ENCODE measurements around the gene PLEKHA5. TPM values are rescaled to one million over a fixed set of nuclear protein-coding genes. Genes with fewer than 3 reads are reported as not detected.

Gene PLEKHA5
- total RNA-seq, 1 donor from 2014 or later: 68.6 TPM

DNA sequence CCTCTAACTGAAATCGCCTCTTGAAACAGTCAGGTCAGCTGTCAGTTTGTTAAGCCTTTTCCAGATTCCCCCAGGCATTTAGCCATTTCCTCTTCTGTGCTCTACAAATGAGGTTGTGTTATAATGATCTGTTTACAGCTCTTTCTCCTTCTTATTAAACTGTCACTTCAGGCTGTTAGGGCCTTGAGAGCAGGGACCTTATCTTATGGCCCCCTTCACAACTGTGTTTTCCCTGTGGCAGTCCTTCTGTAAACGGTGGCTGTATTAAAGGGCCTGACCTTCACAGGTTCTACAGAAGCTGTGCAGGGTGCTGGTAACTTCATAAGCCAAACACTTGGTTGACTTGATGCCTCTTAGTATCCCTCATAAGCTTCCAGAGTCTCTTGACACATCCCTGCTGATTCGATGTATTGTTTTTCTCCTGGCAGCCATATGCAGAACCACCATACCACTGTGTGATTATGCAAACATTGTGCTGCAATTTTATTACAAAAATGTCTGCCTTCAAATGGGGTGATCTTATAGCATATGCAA, 104.7 kb downstream of the PLEKHA5 start:
- H3K27me3 Mint-ChIP-seq: no peaks in the 10 kb centered on the region
- TF ChIP-seq, protein P1, sequence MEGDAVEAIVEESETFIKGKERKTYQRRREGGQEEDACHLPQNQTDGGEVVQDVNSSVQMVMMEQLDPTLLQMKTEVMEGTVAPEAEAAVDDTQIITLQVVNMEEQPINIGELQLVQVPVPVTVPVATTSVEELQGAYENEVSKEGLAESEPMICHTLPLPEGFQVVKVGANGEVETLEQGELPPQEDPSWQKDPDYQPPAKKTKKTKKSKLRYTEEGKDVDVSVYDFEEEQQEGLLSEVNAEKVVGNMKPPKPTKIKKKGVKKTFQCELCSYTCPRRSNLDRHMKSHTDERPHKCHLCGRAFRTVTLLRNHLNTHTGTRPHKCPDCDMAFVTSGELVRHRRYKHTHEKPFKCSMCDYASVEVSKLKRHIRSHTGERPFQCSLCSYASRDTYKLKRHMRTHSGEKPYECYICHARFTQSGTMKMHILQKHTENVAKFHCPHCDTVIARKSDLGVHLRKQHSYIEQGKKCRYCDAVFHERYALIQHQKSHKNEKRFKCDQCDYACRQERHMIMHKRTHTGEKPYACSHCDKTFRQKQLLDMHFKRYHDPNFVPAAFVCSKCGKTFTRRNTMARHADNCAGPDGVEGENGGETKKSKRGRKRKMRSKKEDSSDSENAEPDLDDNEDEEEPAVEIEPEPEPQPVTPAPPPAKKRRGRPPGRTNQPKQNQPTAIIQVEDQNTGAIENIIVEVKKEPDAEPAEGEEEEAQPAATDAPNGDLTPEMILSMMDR (conservative IDR thresholded peaks at IDR 0.05): no peak
- DNase-seq (ENCODE audit: extremely low spot score, unreplicated experiment): no peak
- no peak overlapping the region for H3K4me3 Mint-ChIP-seq
- H3K27ac Mint-ChIP-seq: no peak overlapping the region
- peaks cover 26% of the 10 kb centered on the region for H3K4me1 Mint-ChIP-seq (ENCODE audit: unreplicated experiment)
- peaks cover 4% of the 10 kb centered on the region for H3K9me3 Mint-ChIP-seq
- H3K36me3 Mint-ChIP-seq: peaks cover 8% of the 10 kb centered on the region

DNA sequence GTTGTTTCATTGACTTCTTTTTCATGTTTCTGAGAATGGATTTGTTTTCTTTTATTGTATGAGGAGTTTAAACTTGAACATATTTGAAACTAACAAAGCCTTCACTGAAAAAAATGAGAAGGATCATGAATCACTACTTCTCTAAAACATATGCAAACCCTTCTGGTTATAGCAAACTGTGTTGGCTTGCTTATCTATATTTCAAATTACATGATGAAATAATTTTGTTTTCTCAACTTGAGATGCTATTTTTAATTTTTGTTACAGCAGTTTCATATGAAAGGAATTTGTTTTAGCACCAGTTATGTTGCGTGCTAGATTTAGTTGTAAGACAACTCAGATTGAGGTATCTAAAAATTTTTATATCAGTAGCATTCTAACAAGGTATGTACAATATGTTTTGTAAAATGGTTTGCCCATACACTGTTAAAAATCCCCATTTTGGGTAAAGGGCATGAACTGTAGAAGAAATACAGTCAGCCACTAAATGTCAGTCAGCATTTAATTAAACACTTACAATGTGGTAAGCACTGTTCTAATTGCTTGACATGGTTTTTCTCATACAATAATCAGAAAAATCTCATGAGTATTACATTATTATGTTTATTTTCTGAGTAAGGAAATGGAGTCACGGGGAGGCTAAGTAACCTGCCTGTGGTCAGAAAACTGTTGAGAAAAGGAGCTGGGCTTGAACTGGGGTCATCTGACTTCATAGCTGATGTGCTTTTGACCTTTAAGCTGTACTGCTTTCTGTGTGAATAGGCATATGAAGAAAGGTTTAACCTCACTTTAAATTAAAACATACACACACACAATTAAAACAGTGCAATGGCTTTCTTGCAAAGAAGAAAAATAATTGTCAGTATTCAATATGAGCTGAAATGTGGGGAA, 105.7 kb downstream of the PLEKHA5 start:
- no peak overlapping the region for H3K27ac Mint-ChIP-seq
- no peak for DNase-seq (ENCODE audit: extremely low spot score, unreplicated experiment)
- TF ChIP-seq, protein P1 (conservative IDR thresholded peaks at IDR 0.05): no peak

DNA sequence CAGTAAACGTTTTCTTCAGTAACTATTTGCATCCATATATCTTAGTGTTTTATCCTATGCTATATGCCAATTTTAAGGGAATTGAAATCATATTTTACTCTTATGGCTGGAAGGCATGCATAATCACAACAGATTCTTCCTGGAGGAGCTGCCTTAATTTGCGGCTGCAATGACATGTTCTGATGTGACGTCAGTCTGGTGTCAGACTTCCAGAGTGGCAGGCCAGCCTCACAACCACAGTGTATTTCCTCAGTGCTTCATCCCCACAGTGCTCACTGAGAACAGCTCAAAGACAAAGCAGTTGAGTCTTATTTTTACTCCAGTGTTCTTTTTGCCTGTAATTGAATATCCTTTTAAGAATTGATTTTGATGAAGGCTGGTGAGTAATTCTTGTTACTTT, 107.1 kb downstream of the PLEKHA5 start:
- no peak for DNase-seq (ENCODE audit: extremely low spot score, unreplicated experiment)
- TF ChIP-seq, protein P1 (conservative IDR thresholded peaks at IDR 0.05): no peak
- Mint-ChIP-seq H3K27ac (no peak overlapping the region), H3K36me3 (peaks cover 16% of the 10 kb centered on the region), H3K27me3 (no peaks in the 10 kb centered on the region), H3K9me3 (no peaks in the 10 kb centered on the region), H3K4me1 (ENCODE audit: unreplicated experiment) (peaks cover 26% of the 10 kb centered on the region), H3K4me3 (no peak overlapping the region)

More for the DNA sequence above, 105.7 kb downstream of the PLEKHA5 start:
- H3K27me3 Mint-ChIP-seq: no peaks in the 10 kb centered on the region
- H3K4me1 Mint-ChIP-seq (ENCODE audit: unreplicated experiment): peaks cover 26% of the 10 kb centered on the region
- H3K9me3 Mint-ChIP-seq: no peaks in the 10 kb centered on the region
- H3K36me3 Mint-ChIP-seq: peaks cover 9% of the 10 kb centered on the region
- H3K4me3 Mint-ChIP-seq: no peak overlapping the region

DNA sequence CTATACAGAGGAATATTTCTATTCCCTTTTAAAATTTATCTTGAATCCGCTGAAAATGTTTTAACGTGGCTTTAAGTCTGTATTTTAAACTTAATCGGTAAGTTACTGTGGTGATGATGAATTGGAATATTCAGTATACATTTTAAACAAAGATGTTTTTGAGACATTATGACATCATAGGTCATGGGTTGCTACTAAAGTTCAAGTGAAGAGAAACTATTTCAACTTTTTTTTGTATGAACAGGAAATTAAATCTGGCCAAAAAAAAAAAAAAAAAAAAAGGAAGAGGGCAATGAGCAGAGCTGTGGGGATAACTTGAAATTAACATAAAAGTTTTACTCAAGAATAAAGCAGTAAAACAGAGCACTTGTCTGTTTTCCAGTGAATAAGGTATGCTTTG, 109.0 kb downstream of the PLEKHA5 start:
- H3K27ac Mint-ChIP-seq: no peak overlapping the region
- DNase-seq (ENCODE audit: extremely low spot score, unreplicated experiment): no peak
- H3K27me3 Mint-ChIP-seq: no peaks in the 10 kb centered on the region
- H3K4me3 Mint-ChIP-seq: no peak overlapping the region
- TF ChIP-seq, protein P1 (conservative IDR thresholded peaks at IDR 0.05): no peak
- H3K4me1 Mint-ChIP-seq (ENCODE audit: unreplicated experiment): peaks cover 26% of the 10 kb centered on the region
- peaks cover 12% of the 10 kb centered on the region for H3K36me3 Mint-ChIP-seq
- H3K9me3 Mint-ChIP-seq: no peaks in the 10 kb centered on the region

DNA sequence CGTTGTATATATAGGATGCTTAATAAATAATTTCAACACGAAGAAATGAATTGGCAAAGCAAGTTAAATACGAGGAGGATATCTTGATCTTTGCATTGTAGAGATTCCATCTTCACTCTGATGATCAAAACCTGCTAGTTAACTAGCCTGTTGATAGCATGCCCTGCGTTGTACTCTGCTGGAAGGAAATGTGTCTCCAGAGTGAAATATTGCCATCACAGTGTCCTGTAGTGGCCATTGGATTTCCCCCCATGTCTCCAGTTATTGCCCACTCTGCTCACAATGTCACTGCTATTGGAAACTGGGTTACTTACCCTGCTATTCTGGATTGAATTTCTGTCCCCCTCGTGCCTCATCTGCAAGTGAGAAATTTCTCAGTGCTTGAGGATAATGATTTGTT, 109.6 kb downstream of the PLEKHA5 start:
- no peak overlapping the region for H3K27ac Mint-ChIP-seq

More for the DNA sequence above, 109.6 kb downstream of the PLEKHA5 start:
- H3K4me1 Mint-ChIP-seq (ENCODE audit: unreplicated experiment): peaks cover 22% of the 10 kb centered on the region
- H3K4me3 Mint-ChIP-seq: no peak overlapping the region
- H3K27me3 Mint-ChIP-seq: no peaks in the 10 kb centered on the region
- DNase-seq (ENCODE audit: extremely low spot score, unreplicated experiment): no peak
- TF ChIP-seq, protein P1 (conservative IDR thresholded peaks at IDR 0.05): no peak
- no peaks in the 10 kb centered on the region for H3K9me3 Mint-ChIP-seq
- H3K36me3 Mint-ChIP-seq: peaks cover 12% of the 10 kb centered on the region

Measured in type B pancreatic cell (in vitro differentiated cells).